Stromal cell of bone marrow (primary cell): Measurements from ENCODE around the gene PGF.
"Not testable (repeated sequence)": the region's sequence is repeated elsewhere in the genome, so short reads cannot be mapped to it uniquely, and the experiment has no call there.

Experiments used
- DNase-seq: peaks from one replicate; pipeline ENCODE4 v3.0.0-alpha.2; 2012; ENCODE audit warnings: low read depth

The PGF gene

GRCh38 chr14:74942181-74942580, 13.2 kb downstream of the PGF start:
- DNase-seq: no peak

- DNase-seq: no peak
Observed at GRCh38 chr14:74941676-74942097, 13.7 kb downstream of the PGF start.

- no peak for DNase-seq
Observed at GRCh38 chr14:74940956-74941565, 14.3 kb downstream of the PGF start.

- no peak for DNase-seq
Observed at GRCh38 chr14:74938531-74939495, 16.6 kb downstream of the PGF start.

GRCh38 chr14:74937171-74937570, 18.2 kb downstream of the PGF start:
- no peak for DNase-seq

- no peak for DNase-seq
Observed at GRCh38 chr14:74936731-74937130, 18.7 kb downstream of the PGF start.

- DNase-seq: no peak
Observed at GRCh38 chr14:74936151-74936550, 19.2 kb downstream of the PGF start.

- no peak for DNase-seq
Observed at GRCh38 chr14:74935360-74935680, 20.1 kb downstream of the PGF start.

- no peak for DNase-seq
Observed at GRCh38 chr14:74934476-74935359, 20.7 kb downstream of the PGF start.

- no peak for DNase-seq
Observed at GRCh38 chr14:74934041-74934440, 21.4 kb downstream of the PGF start.

- not testable (repeated sequence) for DNase-seq
Observed at GRCh38 chr14:74932936-74933335, 22.5 kb downstream of the PGF start.

- DNase-seq: peak; percentile 71
Observed at GRCh38 chr14:74932401-74932901, 22.9 kb downstream of the PGF start.

- DNase-seq: not testable (repeated sequence)
Observed at GRCh38 chr14:74931744-74932143, 23.7 kb downstream of the PGF start.

- no peak for DNase-seq
Observed at GRCh38 chr14:74929242-74929641, 26.2 kb downstream of the PGF start.

- no peak for DNase-seq
Observed at GRCh38 chr14:74927225-74927624, 28.2 kb downstream of the PGF start.

GRCh38 chr14:74924061-74924460, 31.3 kb downstream of the PGF start:
- DNase-seq: no peak

GRCh38 chr14:74922752-74923401, 32.5 kb downstream of the PGF start, which contains the start of gene RPS6KL1:
RPS6KL1 (minus strand) TSS chr14:74923260; CDS start chr14:74921541, 1,719 bp downstream.
- peak; percentile 44 for DNase-seq

- DNase-seq: no peak
Observed at GRCh38 chr14:74921987-74922751, 33.2 kb downstream of the PGF start.

GRCh38 chr14:74921053-74921620, 34.3 kb downstream of the PGF start:
- no peak for DNase-seq

GRCh38 chr14:74920281-74920680, 35.1 kb downstream of the PGF start:
- DNase-seq: no peak
